Heart left ventricle (tissue), 13 donors: ENCODE data around the gene RTL5.

Experiments used
- CTCF ChIP-seq, 12 donors: fragments of 200-600 bp; sonication (generic) in 4 of 12; IDR thresholded peaks; one replicate each; pipeline versions ENCODE4 v1.5.0 to v1.8.0; 2018 to 2022; ENCODE audit warnings: antibody characterized with exemption in 12 of 12, mild to moderate bottlenecking in 5 of 12
- POLR2A ChIP-seq, 2 donors: fragments of 450-650 bp; IDR thresholded peaks; one replicate each; pipeline ENCODE4 v1.6.1; 2017; ENCODE audit warnings: antibody characterized with exemption in 2 of 2, mild to moderate bottlenecking in 2 of 2, moderate library complexity in 2 of 2
- donor health status: ischemic (EF 13 %, LVEDD 7.1; RV severe dilation, severe dysfunction).
- donor health status: DM: no; HTN: yes; CAD: no.
- donor health status: DM: no; HTN: no; CAD: no.
- donor health status: ischemic (EF 25% LVEDD 6.9; RV normal size, moderate dysfunction).
- donor health status: ischemic (EF 25% LVEDD 5.7; RV mildly dilated, moderate dysfunction).
- donor health status: ischemic (EF 35%, LVEDD 5.7; RV mildly dilated, moderate dysfunction).
- donor health status: nonischemic (EF 11% LVEDD 7.7; RV severe dilation, severe dysfunction).
- donor health status: DM: yes; HTN: yes; CAD: no.
- donor health status: PGD.
- donor health status: ischemic (EF 29% LVEDD 5.4; RV normal size, mild dysfunction).
- donor health status: nonischemic (EF 23%, LVEDD 6.1; RV moderate dilation, normal function).

- TF ChIP-seq CTCF (IDR thresholded peaks at IDR 0.05) = no peak
- no peak for TF ChIP-seq POLR2A (IDR thresholded peaks at IDR 0.05)
These were observed 24.4 kb downstream of the RTL5 start for GRCh38 chrX:72107320-72107719.
